SJCRH30 (cell line): ENCODE results near the gene GPR15. TPM values are rescaled to one million over a fixed set of nuclear protein-coding genes. Genes with fewer than 3 reads are reported as not detected.
"Not testable (repeated sequence)": the region's sequence is repeated elsewhere in the genome, so short reads cannot be mapped to it uniquely, and the experiment has no call there.

Experiments
- DNase-seq, 2 experiments: peaks; one replicate each; pipeline ENCODE4 v3.0.0-alpha.2; 2015 to 2020
- H3K27ac ChIP-seq: fragments of 250-450 bp; sonication (Bioruptor Pico); 2 replicates; pipeline ENCODE4 v1.5.1; 2020; ENCODE audit warnings: mild to moderate bottlenecking, moderate library complexity
- H3K27me3 ChIP-seq: fragments of 250-450 bp; sonication (Bioruptor Pico); 2 replicates; pipeline ENCODE4 v1.5.1; 2020; ENCODE audit warnings: mild to moderate bottlenecking, moderate library complexity
- H3K36me3 ChIP-seq: fragments of 250-450 bp; sonication (Bioruptor Pico); 2 replicates; pipeline ENCODE4 v1.5.1; 2020; ENCODE audit warnings: mild to moderate bottlenecking, moderate library complexity
- H3K4me1 ChIP-seq: fragments of 250-450 bp; sonication (Bioruptor Pico); 2 replicates; pipeline ENCODE4 v1.5.1; 2020; ENCODE audit warnings: mild to moderate bottlenecking, moderate library complexity
- H3K4me3 ChIP-seq: fragments of 250-450 bp; sonication (Bioruptor Pico); 2 replicates; pipeline ENCODE4 v1.5.1; 2020; ENCODE audit warnings: mild to moderate bottlenecking, moderate library complexity
- H3K9me3 ChIP-seq: fragments of 250-450 bp; sonication (Bioruptor Pico); replicated peaks from 2 replicates; pipeline ENCODE4 v1.5.1; 2020; ENCODE audit warnings: mild to moderate bottlenecking, moderate library complexity
- total RNA-seq: library from RNA; depleted of rRNA; stranded (reverse); fragments of >200 nt; shearing (Covaris generic); gene quantifications from 2 replicates; pipeline ENCODE4 v1.2.3, GENCODE V29; 2014

The GPR15 gene
- total RNA-seq, 1 experiment from 2014 or later = not detected

- H3K27ac ChIP-seq = no peak overlapping the region
- H3K4me3 ChIP-seq = no peak overlapping the region
- H3K9me3 ChIP-seq = no peaks in the 10 kb centered on the region
- no peaks in the 10 kb centered on the region; the same call in 1 of the 2 replicates for H3K4me1 ChIP-seq
- peaks cover 4% of the 10 kb centered on the region; the same call in 1 of the 2 replicates for H3K27me3 ChIP-seq
- no peaks in the 10 kb centered on the region for H3K36me3 ChIP-seq
- no peak for DNase-seq
Observed at GRCh38 chr3:98558100-98558827, 26.5 kb downstream of the GPR15 start.

- not testable (repeated sequence) for H3K27me3 ChIP-seq, H3K9me3 ChIP-seq, H3K36me3 ChIP-seq, H3K4me3 ChIP-seq, DNase-seq, H3K4me1 ChIP-seq, H3K27ac ChIP-seq
Observed at GRCh38 chr3:98559769-98560168, 28.0 kb downstream of the GPR15 start.

GRCh38 chr3:98560911-98561310 is 29.1 kb downstream of the GPR15 start:
- Histone ChIP-seq H3K27ac (no peak overlapping the region), H3K9me3 (no peaks in the 10 kb centered on the region), H3K27me3 (no peaks in the 10 kb centered on the region), H3K36me3 (no peaks in the 10 kb centered on the region), H3K4me3 (no peak overlapping the region), H3K4me1 (no peaks in the 10 kb centered on the region)
- no peak for DNase-seq

- no peak overlapping the region for H3K27ac ChIP-seq
- no peak for DNase-seq
- H3K4me3 ChIP-seq = no peak overlapping the region
- no peaks in the 10 kb centered on the region for H3K4me1 ChIP-seq
- H3K9me3 ChIP-seq = no peaks in the 10 kb centered on the region
- no peaks in the 10 kb centered on the region for H3K27me3 ChIP-seq
- no peaks in the 10 kb centered on the region for H3K36me3 ChIP-seq
Observed at GRCh38 chr3:98561727-98562521, 30.1 kb downstream of the GPR15 start.

- no peaks in the 10 kb centered on the region for H3K4me1 ChIP-seq
- H3K27me3 ChIP-seq = no peaks in the 10 kb centered on the region
- no peaks in the 10 kb centered on the region for H3K9me3 ChIP-seq
- no peak overlapping the region for H3K27ac ChIP-seq
- no peak for DNase-seq
- no peaks in the 10 kb centered on the region for H3K36me3 ChIP-seq
- H3K4me3 ChIP-seq = no peak overlapping the region
Observed at GRCh38 chr3:98563661-98564281, 32.0 kb downstream of the GPR15 start.

- no peaks in the 10 kb centered on the region for H3K36me3 ChIP-seq
- H3K4me3 ChIP-seq = no peak overlapping the region
- H3K27me3 ChIP-seq = no peaks in the 10 kb centered on the region
- no peaks in the 10 kb centered on the region for H3K9me3 ChIP-seq
- no peak for DNase-seq
- no peak overlapping the region for H3K27ac ChIP-seq
- no peaks in the 10 kb centered on the region for H3K4me1 ChIP-seq
Observed at GRCh38 chr3:98564282-98565005, 32.7 kb downstream of the GPR15 start.

- Histone ChIP-seq H3K27me3 (no peaks in the 10 kb centered on the region), H3K36me3 (no peaks in the 10 kb centered on the region), H3K4me1 (no peaks in the 10 kb centered on the region), H3K4me3 (no peak overlapping the region), H3K27ac (no peak overlapping the region), H3K9me3 (no peaks in the 10 kb centered on the region)
- no peak for DNase-seq
Observed at GRCh38 chr3:98565237-98565643, 33.5 kb downstream of the GPR15 start.

GRCh38 chr3:98565843-98566242 is 34.1 kb downstream of the GPR15 start:
- no peak for DNase-seq

GRCh38 chr3:98567666-98568270 is 36.0 kb downstream of the GPR15 start:
- H3K4me3 ChIP-seq = no peak overlapping the region
- DNase-seq = no peak
- H3K9me3 ChIP-seq = no peaks in the 10 kb centered on the region
- no peaks in the 10 kb centered on the region for H3K36me3 ChIP-seq
- no peaks in the 10 kb centered on the region for H3K4me1 ChIP-seq
- no peaks in the 10 kb centered on the region for H3K27me3 ChIP-seq
- no peak overlapping the region for H3K27ac ChIP-seq

More at GRCh38 chr3:98565843-98566242, 34.1 kb downstream of the GPR15 start:
- H3K27me3 ChIP-seq = no peaks in the 10 kb centered on the region
- no peak overlapping the region for H3K27ac ChIP-seq
- no peaks in the 10 kb centered on the region for H3K36me3 ChIP-seq
- H3K4me1 ChIP-seq = no peaks in the 10 kb centered on the region
- H3K9me3 ChIP-seq = no peaks in the 10 kb centered on the region
- H3K4me3 ChIP-seq = no peak overlapping the region

- H3K4me1 ChIP-seq = 0 out of 2 replicates have a peak, but pooled peaks cover 3% of the 10 kb centered on the region
- no peak overlapping the region for H3K27ac ChIP-seq
- no peaks in the 10 kb centered on the region for H3K9me3 ChIP-seq
- no peak for DNase-seq
- H3K36me3 ChIP-seq = no peaks in the 10 kb centered on the region
- H3K27me3 ChIP-seq = no peaks in the 10 kb centered on the region
- no peak overlapping the region for H3K4me3 ChIP-seq
Observed at GRCh38 chr3:98568402-98568801, 36.6 kb downstream of the GPR15 start.

GRCh38 chr3:98573181-98573728 is 41.5 kb downstream of the GPR15 start:
- DNase-seq = peak in 1 of 2 experiments; percentile 60
- no peak overlapping the region for H3K27ac ChIP-seq
- peaks cover 7% of the 10 kb centered on the region; the same call in 1 of the 2 replicates for H3K36me3 ChIP-seq
- H3K4me1 ChIP-seq = 0 out of 2 replicates have a peak, but pooled peaks cover 3% of the 10 kb centered on the region
- no peaks in the 10 kb centered on the region for H3K9me3 ChIP-seq
- no peaks in the 10 kb centered on the region for H3K27me3 ChIP-seq
- H3K4me3 ChIP-seq = no peak overlapping the region

- no peak overlapping the region for H3K4me3 ChIP-seq
- H3K27ac ChIP-seq = no peak overlapping the region
- H3K36me3 ChIP-seq = peaks cover 13% of the 10 kb centered on the region; the same call in 1 of the 2 replicates
- H3K27me3 ChIP-seq = no peaks in the 10 kb centered on the region
- no peak for DNase-seq
- H3K9me3 ChIP-seq = no peaks in the 10 kb centered on the region
- H3K4me1 ChIP-seq = 0 out of 2 replicates have a peak, but pooled peaks cover 3% of the 10 kb centered on the region
Observed at GRCh38 chr3:98574132-98574531, 42.4 kb downstream of the GPR15 start.

GRCh38 chr3:98577178-98577895 is 45.6 kb downstream of the GPR15 start:
- Histone ChIP-seq H3K9me3 (no peaks in the 10 kb centered on the region), H3K27ac (no peak overlapping the region), H3K4me3 (no peak overlapping the region), H3K27me3 (no peaks in the 10 kb centered on the region), H3K4me1 (0 out of 2 replicates have a peak, but pooled peaks cover 3% of the 10 kb centered on the region), H3K36me3 (peaks cover 29% of the 10 kb centered on the region)
- no peak for DNase-seq
